Measurements from ENCODE around the gene SIK2.

GRCh38 chr11:111655924-111656323 is 53.7 kb downstream of the SIK2 start:
- no peak for TF ChIP-seq CTCF (IDR thresholded peaks at IDR 0.05)
- no peak for TF ChIP-seq POLR2A (IDR thresholded peaks at IDR 0.05)
